Measurements from ENCODE around the gene MXD1.
A peak's percentile ranks its signal among the peaks of the same experiment; 100 is the strongest.
"Not testable (repeated sequence)": the region's sequence is repeated elsewhere in the genome, so short reads cannot be mapped to it uniquely, and the experiment has no call there.

The MXD1 gene, protein sequence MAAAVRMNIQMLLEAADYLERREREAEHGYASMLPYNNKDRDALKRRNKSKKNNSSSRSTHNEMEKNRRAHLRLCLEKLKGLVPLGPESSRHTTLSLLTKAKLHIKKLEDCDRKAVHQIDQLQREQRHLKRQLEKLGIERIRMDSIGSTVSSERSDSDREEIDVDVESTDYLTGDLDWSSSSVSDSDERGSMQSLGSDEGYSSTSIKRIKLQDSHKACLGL

GRCh38 chr2:69914950-69915945, at the start of gene MXD1:
Gene MXD1 (plus strand): TSS chr2:69915109. CDS start chr2:69915331, 222 bp downstream.
- DNase-seq, result peak; percentile 59

DNA sequence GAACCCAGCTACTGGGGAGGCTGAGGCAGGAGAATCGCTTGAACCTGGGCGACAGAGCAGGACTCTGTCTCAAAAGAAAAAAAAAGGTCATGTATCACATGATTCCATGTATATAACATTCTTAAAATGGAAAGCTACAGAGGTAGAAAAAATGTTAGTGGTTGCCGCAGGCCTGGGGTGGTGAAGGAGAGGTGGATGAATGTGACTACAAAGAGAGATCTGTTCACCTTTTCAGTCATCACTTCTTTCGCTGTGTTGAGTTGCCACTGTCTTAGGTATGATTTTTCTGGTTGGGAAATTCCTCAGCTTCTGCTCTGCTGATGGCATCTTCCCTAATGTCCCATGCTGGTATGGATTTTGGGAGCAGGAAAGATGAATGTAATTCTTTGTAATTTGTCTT, 26.5 kb upstream of the MXD1 start:
- no peak for DNase-seq

- no peak for DNase-seq
Observed at GRCh38 chr2:69889302-69889701, 25.6 kb upstream of the MXD1 start.

- DNase-seq, result no peak
Observed at GRCh38 chr2:69890881-69891280, 24.0 kb upstream of the MXD1 start.

DNA sequence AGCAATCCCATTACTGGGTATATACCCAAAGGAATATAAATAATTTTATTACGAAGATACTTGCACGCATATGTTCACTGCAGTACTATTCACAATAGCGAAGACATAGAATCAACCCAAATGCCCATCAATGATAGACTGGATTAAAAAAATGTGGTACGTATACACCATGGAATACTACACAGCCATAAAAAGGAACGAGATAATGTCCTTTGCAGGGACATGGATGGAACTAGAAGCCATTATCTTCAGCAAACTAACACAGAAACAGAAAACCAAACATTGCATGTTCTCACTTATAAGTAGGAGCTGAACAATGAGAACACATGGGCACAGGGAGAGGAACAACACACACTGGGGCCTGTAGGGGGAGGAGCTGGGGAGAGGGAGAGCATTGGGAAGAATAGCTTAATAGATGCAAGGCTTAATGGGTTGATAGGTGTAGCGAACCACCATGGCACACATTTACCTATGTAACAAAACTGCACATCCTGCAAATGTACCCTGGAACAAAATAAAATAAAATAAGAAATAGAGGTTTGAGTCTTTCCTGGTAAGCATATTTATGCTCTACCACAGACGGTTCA, 22.0 kb upstream of the MXD1 start:
- not testable (repeated sequence) for DNase-seq

DNA sequence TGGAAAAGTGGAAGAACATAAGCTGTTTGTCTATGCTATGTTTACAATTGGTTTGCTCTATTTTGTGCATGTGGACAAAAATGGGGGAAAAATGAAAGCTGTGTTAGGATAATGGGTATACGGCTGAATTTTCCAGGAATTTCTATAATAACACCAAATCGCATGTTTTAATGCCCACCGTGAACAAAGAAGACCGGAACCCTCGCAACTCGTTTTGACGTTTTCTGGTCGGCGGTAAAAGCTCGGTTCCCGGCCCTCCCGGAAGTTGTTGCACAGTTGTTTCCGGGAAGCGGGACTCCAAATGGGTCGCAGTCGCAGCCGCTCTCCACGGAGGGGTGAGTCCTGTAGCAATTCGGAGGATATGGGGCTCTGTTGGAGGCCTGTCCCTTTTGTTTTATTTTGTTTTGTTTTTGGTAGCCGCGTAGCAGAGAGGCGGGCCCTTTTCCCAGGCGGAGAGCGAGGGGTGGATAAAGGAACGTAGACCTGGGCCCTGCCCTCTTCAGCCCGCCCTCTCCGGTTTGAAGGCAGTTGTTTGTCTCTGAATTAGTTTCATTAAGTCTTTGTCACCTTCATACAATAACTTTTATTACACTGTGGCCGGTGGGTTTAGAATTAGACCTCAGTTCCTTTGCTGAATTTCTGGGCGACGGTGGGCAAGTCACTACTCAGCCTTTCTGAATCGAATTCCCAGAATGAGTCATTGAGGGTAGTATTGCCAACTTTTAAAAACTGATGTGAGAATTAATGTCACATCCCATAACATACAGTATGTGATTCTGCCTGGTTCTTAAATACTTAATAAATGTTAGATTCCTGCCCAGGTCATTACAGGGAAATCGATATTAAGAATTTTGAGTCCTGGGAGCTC, 21.0 kb upstream of the MXD1 start, which contains the start of gene SNRNP27:
Gene SNRNP27 (plus strand): TSS at position 273 of the 868 bp plus-strand sequence. CDS start 29 bp downstream, at position 302.
- peak; percentile 79 for DNase-seq

- DNase-seq, result not testable (repeated sequence)
Observed at GRCh38 chr2:69894737-69895136, 20.2 kb upstream of the MXD1 start.

- no peak for DNase-seq
Observed at GRCh38 chr2:69902213-69902922, 12.5 kb upstream of the MXD1 start.

DNA sequence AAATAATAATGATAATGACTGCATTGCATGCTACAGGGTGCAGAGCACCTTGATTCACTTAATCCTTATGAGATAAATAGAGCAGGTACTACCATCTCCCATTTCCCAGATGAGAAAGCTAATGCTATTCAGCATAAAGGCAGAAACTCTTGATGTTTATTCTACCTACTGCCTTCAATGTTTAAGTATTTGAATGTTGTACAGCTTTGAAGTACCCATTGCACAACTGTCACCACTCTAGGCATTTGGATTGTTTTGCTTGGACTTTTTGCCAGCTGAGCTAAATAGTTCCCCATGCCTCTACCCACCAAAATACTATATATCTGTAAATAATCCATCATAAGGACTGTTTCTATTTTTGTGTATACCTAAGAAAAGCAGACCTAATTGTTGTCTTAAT, 7.7 kb upstream of the MXD1 start:
- no peak for DNase-seq

GRCh38 chr2:69911985-69912563, 2.8 kb upstream of the MXD1 start:
- DNase-seq, result no peak

- peak; percentile 100 for DNase-seq
Observed at GRCh38 chr2:69914164-69914949, 552 bp upstream of the MXD1 start.

- no peak for DNase-seq
Observed at GRCh38 chr2:69916106-69916505, 1.2 kb downstream of the MXD1 start.

DNA sequence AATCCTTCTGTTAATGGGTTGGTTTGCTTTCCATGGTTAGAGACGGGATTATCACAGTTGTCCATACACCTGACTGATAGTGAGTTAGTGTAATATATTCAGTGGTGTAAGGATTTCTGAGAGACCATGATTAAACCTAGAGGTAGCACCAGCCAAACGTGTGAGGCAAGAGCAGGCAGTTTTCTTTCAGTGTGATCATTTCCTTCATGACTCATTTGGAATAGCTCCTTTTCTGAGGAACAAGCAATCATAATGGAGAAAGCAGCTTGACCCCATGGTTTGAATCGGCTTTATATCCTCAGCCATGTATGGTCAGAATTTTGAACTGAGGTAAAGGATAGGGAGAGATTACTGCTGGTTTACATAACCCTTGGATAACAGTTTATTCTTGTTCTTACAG, 2.9 kb downstream of the MXD1 start:
- no peak for DNase-seq

GRCh38 chr2:69918401-69918800, 3.5 kb downstream of the MXD1 start:
- DNase-seq, result no peak

- no peak for DNase-seq
Observed at GRCh38 chr2:69923116-69923515, 8.2 kb downstream of the MXD1 start.

DNA sequence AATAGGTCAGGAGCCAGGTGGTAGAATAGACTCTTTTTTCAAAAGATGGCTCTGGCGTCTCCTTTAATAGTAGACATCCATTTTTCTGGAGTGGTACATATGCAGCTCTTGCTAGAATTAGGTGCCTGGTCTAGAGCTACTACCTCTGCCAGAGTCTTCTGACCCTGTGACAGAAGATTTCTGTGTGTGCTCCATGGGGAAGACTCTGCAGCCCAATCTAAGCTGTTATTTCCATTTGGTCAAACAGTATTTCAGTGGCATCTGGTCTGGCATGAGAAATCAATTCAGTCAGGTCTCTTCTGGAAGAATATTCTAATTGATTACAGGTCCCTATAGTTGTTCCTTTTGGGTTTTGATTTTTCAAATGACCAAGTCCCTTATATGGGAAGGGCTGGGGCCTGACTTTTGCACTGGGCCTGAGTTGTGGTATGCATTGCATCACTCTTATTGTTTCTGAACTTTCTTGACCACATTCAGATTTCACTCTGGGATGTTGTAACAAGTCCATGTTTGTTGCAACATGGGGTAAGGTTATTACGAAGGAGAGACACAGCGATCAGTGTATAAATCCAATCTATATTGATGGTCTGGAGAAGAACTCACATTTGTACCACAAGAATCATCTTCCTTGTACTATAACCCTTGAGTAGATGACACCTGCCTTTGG, 12.1 kb downstream of the MXD1 start:
- no peak for DNase-seq

DNA sequence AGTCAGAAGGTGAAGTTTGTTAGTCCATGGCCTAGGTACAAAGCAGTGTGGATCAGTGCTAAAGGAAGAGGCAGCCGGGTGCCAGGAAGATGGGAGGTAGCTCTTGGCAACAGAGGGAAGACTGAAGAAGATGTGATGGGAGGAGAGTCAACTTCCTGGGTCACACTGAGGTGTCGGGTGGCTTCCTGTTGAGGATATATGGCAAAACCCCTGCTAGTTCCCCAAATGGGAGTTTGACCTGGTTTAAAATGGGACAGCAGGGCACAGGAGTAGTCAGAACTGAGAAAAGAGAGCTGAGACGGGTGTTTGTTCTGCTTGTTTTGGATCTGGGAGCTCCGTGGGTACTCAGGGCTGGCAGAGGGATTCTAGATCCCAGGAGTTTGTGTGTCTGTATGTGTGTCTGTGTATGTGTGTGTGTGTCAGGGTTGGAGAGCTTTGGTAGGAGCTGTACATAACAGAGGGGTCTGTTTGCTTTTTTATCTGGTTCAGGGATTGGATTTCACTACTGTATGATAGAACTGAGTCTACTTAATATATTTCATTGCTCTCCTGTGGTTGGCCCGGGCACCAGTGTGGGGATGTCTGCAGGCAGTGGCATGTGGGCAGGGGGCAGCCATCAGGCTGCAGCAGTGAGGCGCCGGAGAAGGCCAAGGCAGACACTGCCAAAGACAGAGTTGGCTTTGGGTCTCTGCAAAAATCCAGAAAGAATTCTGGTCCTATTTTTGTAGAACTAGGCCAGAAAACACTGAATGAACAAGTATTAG, 17.1 kb downstream of the MXD1 start:
- DNase-seq, result no peak

GRCh38 chr2:69932596-69932922, 17.6 kb downstream of the MXD1 start:
- no peak for DNase-seq

DNA sequence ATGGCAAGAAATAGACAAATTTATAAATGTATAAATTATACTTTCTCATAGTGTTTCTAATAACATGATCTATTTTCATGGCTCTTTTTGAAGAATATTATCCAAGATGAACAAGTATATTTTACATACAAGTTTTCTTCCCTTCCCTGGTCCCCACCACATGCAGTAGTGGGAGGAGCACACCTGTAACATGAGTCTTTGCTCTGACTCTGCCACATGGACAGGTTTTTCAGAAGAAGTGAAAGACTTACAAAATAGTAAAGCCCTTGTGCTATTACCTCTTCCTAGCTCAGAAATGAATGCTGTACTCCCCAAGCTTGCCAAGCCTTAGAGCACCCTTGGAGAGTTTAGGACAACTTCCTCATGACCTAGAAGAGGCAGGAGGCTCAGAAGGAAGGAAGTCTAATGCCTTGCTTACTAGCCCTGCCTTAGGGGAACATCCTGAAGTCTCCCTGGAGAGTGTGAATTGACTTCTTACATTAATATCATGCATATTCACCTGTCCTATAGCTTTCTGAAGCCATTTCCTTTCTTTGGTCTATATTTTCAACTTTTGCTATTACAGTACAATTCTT, 18.4 kb downstream of the MXD1 start:
- DNase-seq, result no peak
